Psoas muscle (tissue), 8 donors: ENCODE results near the gene DPH1. TPM values are rescaled to one million over a fixed set of nuclear protein-coding genes. Genes with fewer than 3 reads are reported as not detected.

Experiments
- ATAC-seq, 4 donors: fragments of 200-7000 bp; cut with Tn5 transposase; one replicate each; pipeline ENCODE4 v1.9.1; 2020; ENCODE audit warnings: moderate library complexity in 3 of 4, mild to moderate bottlenecking in 2 of 4
- DNase-seq, 2 donors: peaks; one replicate each; pipeline ENCODE4 v3.0.0-alpha.2; 2020
- H3K27ac ChIP-seq: fragments of 200-600 bp; one replicate; pipeline ENCODE4 v1.8.0; 2022
- H3K27me3 ChIP-seq, 3 donors: fragments of 200-600 bp in 1 of 3; one replicate each; pipeline versions ENCODE4 v1.6.1 to v1.8.0; 2013 to 2022; ENCODE audit warnings: low read length in 2 of 3, mild to moderate bottlenecking in 2 of 3, moderate library complexity in 1 of 3; ENCODE audit not compliant: insufficient read depth in 3 of 3
- H3K36me3 ChIP-seq, 2 donors: fragments of 200-600 bp in 1 of 2; one replicate each; pipeline versions ENCODE4 v1.6.1 to v1.8.0; 2013 to 2022; ENCODE audit warnings: low read depth in 1 of 2, mild to moderate bottlenecking in 1 of 2, moderate library complexity in 1 of 2; ENCODE audit not compliant: insufficient read depth in 1 of 2
- H3K4me1 ChIP-seq: fragments of 200-600 bp; one replicate; pipeline ENCODE4 v1.8.0; 2022
- H3K4me3 ChIP-seq: fragments of 200-600 bp; one replicate; pipeline ENCODE4 v1.8.0; 2022; ENCODE audit warnings: mild to moderate bottlenecking
- H3K9me3 ChIP-seq: fragments of 200-600 bp; one replicate; pipeline ENCODE4 v1.8.0; 2022
- CTCF ChIP-seq: fragments of 200-600 bp; IDR thresholded peaks from one replicate; pipeline ENCODE4 v1.8.0; 2022; ENCODE audit warnings: antibody characterized with exemption
- WGBS, 3 donors: extraction: QIAGEN DNeasy Blood & Tissue Kit; methylation state at CpG; one replicate each; pipeline versions ENCODE4 v1.1.6 to v1.1.7; 2013; 5-methylcytosine and 5-hydroxymethylcytosine counted together
- intact Hi-C, 2 donors: fragments of 100-400 bp; cut with DNase I; formaldehyde crosslinking; loops; one replicate each; pipeline versions ENCODE4 v1.11.0 to v1.14.2; 2022
- polyA plus RNA-seq, 3 donors: library from polyadenylated mRNA; stranded (reverse); fragments of 200-250 nt; gene quantifications; one replicate each; pipeline ENCODE4 v1.2.3, GENCODE V29; 2013
- total RNA-seq, 4 donors: library from RNA; stranded (reverse); fragmentation: NEBNext Ultra II Directional in 2 of 4; extraction: Animal tissue kit (Norgen Biotek cat#: 25700) in 2 of 4; gene quantifications; one replicate each; pipeline versions ENCODE4 v1.2.1 to v1.2.4, GENCODE V29; 2021 to 2023
- donor health status: healthy with polysubstance abuse.
- donor health status: DM: no; HTN: no; CAD: no; lungs with moderate emphysema.
- donor health status: Bipolar disorder and iron deficiency.
- donor health status: healthy.
- donor health status: DM: yes; HTN: yes; CAD: no.
- donor health status: DM: no; HTN: no; CAD: no.
- donor health status: DM: no; HTN: no; CAD: no.
- donor health status: DM: yes; HTN: yes; CAD: no.

The DPH1 gene
- total and polyA plus RNA-seq, 7 donors: 13.5 to 73.4 (median 40.6) TPM

DNA sequence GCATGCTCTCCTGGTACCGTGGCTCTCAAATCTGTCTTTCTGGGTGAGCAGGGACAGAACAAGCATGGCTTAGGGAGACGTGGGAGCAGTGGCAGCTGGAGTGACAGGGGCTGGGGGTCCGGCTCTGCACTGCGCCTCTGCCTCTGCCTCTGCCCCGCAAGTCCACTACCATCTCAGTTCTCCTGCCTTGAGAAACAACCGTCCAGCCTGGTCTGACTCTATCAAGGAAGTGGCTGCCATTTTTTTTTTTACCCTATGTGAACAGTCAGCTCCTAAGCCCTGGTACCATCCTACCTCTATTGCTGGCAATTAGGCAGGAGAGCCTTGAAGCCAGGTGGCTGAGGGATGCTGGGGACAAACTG is 41.1 kb downstream of the DPH1 start:
- DNase-seq (no peak), ATAC-seq (no peak)
- WGBS, 3 donors: 84 to 90% (median 85%) methylated on average over 6 of the region's 6 CpGs
- TF ChIP-seq CTCF: no peak
- H3K27ac ChIP-seq: peak overlapping the region; percentile 76
- no peaks in the 10 kb centered on the region for H3K9me3 ChIP-seq
- H3K36me3 ChIP-seq: peaks cover 0 to 28% of the 10 kb centered on the region in 2 donors
- intact Hi-C loops: loop anchor here in 1 of 2 donors (5.0 kb wide), 1 partner anchor 101 kb away; no protein-coding TSS in a partner anchor
- H3K27me3 ChIP-seq: no peaks in the 10 kb centered on the region
- H3K4me3 ChIP-seq: no peak overlapping the region
- H3K4me1 ChIP-seq: peaks cover 13% of the 10 kb centered on the region

- no peaks in the 10 kb centered on the region for H3K9me3 ChIP-seq
- peak in 3 of 4 donors; percentile 12 to 36 (median 14) for ATAC-seq
- peak; percentile 39 to 73 for DNase-seq
- H3K27ac ChIP-seq: peak overlapping the region; percentile 76
- intact Hi-C loops: loop anchor here in 1 of 2 donors (5.0 kb wide), 1 partner anchor 101 kb away; no protein-coding TSS in a partner anchor
- H3K4me3 ChIP-seq: no peak overlapping the region
- TF ChIP-seq CTCF: no peak
- 64 to 70% (median 65%) methylated on average over 30 to 31 of the region's 31 CpGs for WGBS, 3 donors
- H3K27me3 ChIP-seq: no peaks in the 10 kb centered on the region
- peaks cover 0 to 30% of the 10 kb centered on the region in 2 donors for H3K36me3 ChIP-seq
- H3K4me1 ChIP-seq: peaks cover 19% of the 10 kb centered on the region
Measured at GRCh38 chr17:2071455-2072281, 41.7 kb downstream of the DPH1 start.

GRCh38 chr17:2074919-2075318 is 45.0 kb downstream of the DPH1 start:
- H3K27me3 ChIP-seq: no peaks in the 10 kb centered on the region
- peaks cover 0 to 33% of the 10 kb centered on the region in 2 donors for H3K36me3 ChIP-seq
- DNase-seq: no peak
- no peak for TF ChIP-seq CTCF
- H3K9me3 ChIP-seq: no peaks in the 10 kb centered on the region
- H3K4me3 ChIP-seq: no peak overlapping the region
- H3K4me1 ChIP-seq: peaks cover 26% of the 10 kb centered on the region
- peak overlapping the region; percentile 81 for H3K27ac ChIP-seq
- peak in 2 of 4 donors; percentile 2 to 5 for ATAC-seq
- intact Hi-C loops: loop anchor here in 1 of 2 donors (5.0 kb wide), 1 partner anchor 97 kb away; no protein-coding TSS in a partner anchor
- WGBS, 3 donors: 57 to 70% (median 69%) methylated on average over 10 of the region's 10 CpGs

- intact Hi-C loops: no loop called here
- no peak overlapping the region for H3K4me3 ChIP-seq
- H3K27me3 ChIP-seq: no peaks in the 10 kb centered on the region
- ATAC-seq (peak; percentile 53 to 66 (median 58)), DNase-seq (peak; percentile 59 to 66)
- H3K9me3 ChIP-seq: no peaks in the 10 kb centered on the region
- WGBS, 3 donors: 53 to 63% (median 62%) methylated on average over 10 to 13 of the region's 13 CpGs
- peak overlapping the region; percentile 81 for H3K27ac ChIP-seq
- TF ChIP-seq CTCF: no peak
- H3K4me1 ChIP-seq: peaks cover 26% of the 10 kb centered on the region
- H3K36me3 ChIP-seq: peaks cover 0 to 39% of the 10 kb centered on the region in 2 donors
Measured at GRCh38 chr17:2075336-2076086, 45.6 kb downstream of the DPH1 start.
